ENCODE data around the gene NTN4.
"Not testable (repeated sequence)": the region's sequence is repeated elsewhere in the genome, so short reads cannot be mapped to it uniquely, and the experiment has no call there.

The NTN4 gene

GRCh38 chr12:95694136-95694535 is 96.4 kb downstream of the NTN4 start:
- Histone ChIP-seq H3K4me1 (ENCODE audit: control insufficient read depth in 1 of 2, insufficient read depth in 2 of 2, low read length in 2 of 2) (no peaks in the 10 kb centered on the region), H3K9me3 (ENCODE audit: control insufficient read depth in 1 of 2, low read length in 2 of 2) (no peaks in the 10 kb centered on the region), H3K4me3 (ENCODE audit: low read depth in 1 of 2, low read length in 2 of 2) (no peak overlapping the region), H3K9ac (ENCODE audit: low read depth in 1 of 2, low read length in 2 of 2) (no peak overlapping the region), H3K27me3 (ENCODE audit: control insufficient read depth in 1 of 2, insufficient read depth in 2 of 2, low read length in 2 of 2) (no peaks in the 10 kb centered on the region), H3K36me3 (ENCODE audit: control insufficient read depth in 1 of 2, insufficient read depth in 2 of 2, low read length in 2 of 2) (no peaks in the 10 kb centered on the region), H3K27ac (ENCODE audit: low read depth, low read length) (no peak overlapping the region)

GRCh38 chr12:95693689-95694088 is 96.9 kb downstream of the NTN4 start:
- H3K9me3 ChIP-seq (ENCODE audit: control insufficient read depth in 1 of 2, low read length in 2 of 2) = no peaks in the 10 kb centered on the region
- H3K4me3 ChIP-seq (ENCODE audit: low read depth in 1 of 2, low read length in 2 of 2) = no peak overlapping the region
- H3K27ac ChIP-seq (ENCODE audit: low read depth, low read length) = no peak overlapping the region
- no peaks in the 10 kb centered on the region for H3K4me1 ChIP-seq (ENCODE audit: control insufficient read depth in 1 of 2, insufficient read depth in 2 of 2, low read length in 2 of 2)
- no peaks in the 10 kb centered on the region for H3K27me3 ChIP-seq (ENCODE audit: control insufficient read depth in 1 of 2, insufficient read depth in 2 of 2, low read length in 2 of 2)
- H3K9ac ChIP-seq (ENCODE audit: low read depth in 1 of 2, low read length in 2 of 2) = no peak overlapping the region
- H3K36me3 ChIP-seq (ENCODE audit: control insufficient read depth in 1 of 2, insufficient read depth in 2 of 2, low read length in 2 of 2) = no peaks in the 10 kb centered on the region

- no peaks in the 10 kb centered on the region for H3K4me1 ChIP-seq (ENCODE audit: control insufficient read depth in 1 of 2, insufficient read depth in 2 of 2, low read length in 2 of 2)
- no peaks in the 10 kb centered on the region for H3K36me3 ChIP-seq (ENCODE audit: control insufficient read depth in 1 of 2, insufficient read depth in 2 of 2, low read length in 2 of 2)
- H3K27ac ChIP-seq (ENCODE audit: low read depth, low read length) = no peak overlapping the region
- H3K4me3 ChIP-seq (ENCODE audit: low read depth in 1 of 2, low read length in 2 of 2) = no peak overlapping the region
- H3K9ac ChIP-seq (ENCODE audit: low read depth in 1 of 2, low read length in 2 of 2) = no peak overlapping the region
- H3K27me3 ChIP-seq (ENCODE audit: control insufficient read depth in 1 of 2, insufficient read depth in 2 of 2, low read length in 2 of 2) = no peaks in the 10 kb centered on the region
- no peaks in the 10 kb centered on the region for H3K9me3 ChIP-seq (ENCODE audit: control insufficient read depth in 1 of 2, low read length in 2 of 2)
These were observed 99.5 kb downstream of the NTN4 start for GRCh38 chr12:95690861-95691635.

- Histone ChIP-seq H3K4me3 (ENCODE audit: low read depth in 1 of 2, low read length in 2 of 2) (no peak overlapping the region), H3K27me3 (ENCODE audit: control insufficient read depth in 1 of 2, insufficient read depth in 2 of 2, low read length in 2 of 2) (no peaks in the 10 kb centered on the region), H3K9me3 (ENCODE audit: control insufficient read depth in 1 of 2, low read length in 2 of 2) (no peaks in the 10 kb centered on the region), H3K36me3 (ENCODE audit: control insufficient read depth in 1 of 2, insufficient read depth in 2 of 2, low read length in 2 of 2) (no peaks in the 10 kb centered on the region), H3K27ac (ENCODE audit: low read depth, low read length) (no peak overlapping the region), H3K9ac (ENCODE audit: low read depth in 1 of 2, low read length in 2 of 2) (no peak overlapping the region), H3K4me1 (ENCODE audit: control insufficient read depth in 1 of 2, insufficient read depth in 2 of 2, low read length in 2 of 2) (no peaks in the 10 kb centered on the region)
These were observed 102.6 kb downstream of the NTN4 start for GRCh38 chr12:95687937-95688336.

- Histone ChIP-seq H3K27me3 (ENCODE audit: control insufficient read depth in 1 of 2, insufficient read depth in 2 of 2, low read length in 2 of 2) (no peaks in the 10 kb centered on the region), H3K4me3 (ENCODE audit: low read depth in 1 of 2, low read length in 2 of 2) (no peak overlapping the region), H3K4me1 (ENCODE audit: control insufficient read depth in 1 of 2, insufficient read depth in 2 of 2, low read length in 2 of 2) (no peaks in the 10 kb centered on the region), H3K9ac (ENCODE audit: low read depth in 1 of 2, low read length in 2 of 2) (no peak overlapping the region), H3K27ac (ENCODE audit: low read depth, low read length) (no peak overlapping the region), H3K36me3 (ENCODE audit: control insufficient read depth in 1 of 2, insufficient read depth in 2 of 2, low read length in 2 of 2) (no peaks in the 10 kb centered on the region), H3K9me3 (ENCODE audit: control insufficient read depth in 1 of 2, low read length in 2 of 2) (no peaks in the 10 kb centered on the region)
These were observed 107.1 kb downstream of the NTN4 start for GRCh38 chr12:95683418-95683817.

- H3K36me3 ChIP-seq (ENCODE audit: control insufficient read depth in 1 of 2, insufficient read depth in 2 of 2, low read length in 2 of 2) = no peaks in the 10 kb centered on the region
- H3K4me3 ChIP-seq (ENCODE audit: low read depth in 1 of 2, low read length in 2 of 2) = no peak overlapping the region
- H3K9me3 ChIP-seq (ENCODE audit: control insufficient read depth in 1 of 2, low read length in 2 of 2) = no peaks in the 10 kb centered on the region
- no peak overlapping the region for H3K27ac ChIP-seq (ENCODE audit: low read depth, low read length)
- H3K9ac ChIP-seq (ENCODE audit: low read depth in 1 of 2, low read length in 2 of 2) = no peak overlapping the region
- no peaks in the 10 kb centered on the region for H3K4me1 ChIP-seq (ENCODE audit: control insufficient read depth in 1 of 2, insufficient read depth in 2 of 2, low read length in 2 of 2)
- H3K27me3 ChIP-seq (ENCODE audit: control insufficient read depth in 1 of 2, insufficient read depth in 2 of 2, low read length in 2 of 2) = no peaks in the 10 kb centered on the region
These were observed 109.3 kb downstream of the NTN4 start for GRCh38 chr12:95681210-95681765.

- Histone ChIP-seq H3K36me3 (ENCODE audit: control insufficient read depth in 1 of 2, insufficient read depth in 2 of 2, low read length in 2 of 2) (no peaks in the 10 kb centered on the region), H3K4me1 (ENCODE audit: control insufficient read depth in 1 of 2, insufficient read depth in 2 of 2, low read length in 2 of 2) (peaks cover 0 to 2% of the 10 kb centered on the region in 2 donors), H3K27me3 (ENCODE audit: control insufficient read depth in 1 of 2, insufficient read depth in 2 of 2, low read length in 2 of 2) (no peaks in the 10 kb centered on the region), H3K9ac (ENCODE audit: low read depth in 1 of 2, low read length in 2 of 2) (no peak overlapping the region), H3K4me3 (ENCODE audit: low read depth in 1 of 2, low read length in 2 of 2) (no peak overlapping the region), H3K27ac (ENCODE audit: low read depth, low read length) (no peak overlapping the region), H3K9me3 (ENCODE audit: control insufficient read depth in 1 of 2, low read length in 2 of 2) (no peaks in the 10 kb centered on the region)
These were observed 111.9 kb downstream of the NTN4 start for GRCh38 chr12:95678684-95679083.

GRCh38 chr12:95677782-95678181 is 112.8 kb downstream of the NTN4 start:
- not testable (repeated sequence) for H3K27ac ChIP-seq (ENCODE audit: low read depth, low read length); H3K9me3 ChIP-seq (ENCODE audit: control insufficient read depth in 1 of 2, low read length in 2 of 2); H3K4me1 ChIP-seq (ENCODE audit: control insufficient read depth in 1 of 2, insufficient read depth in 2 of 2, low read length in 2 of 2); H3K9ac ChIP-seq (ENCODE audit: low read depth in 1 of 2, low read length in 2 of 2); H3K4me3 ChIP-seq (ENCODE audit: low read depth in 1 of 2, low read length in 2 of 2); H3K36me3 ChIP-seq (ENCODE audit: control insufficient read depth in 1 of 2, insufficient read depth in 2 of 2, low read length in 2 of 2); H3K27me3 ChIP-seq (ENCODE audit: control insufficient read depth in 1 of 2, insufficient read depth in 2 of 2, low read length in 2 of 2)

GRCh38 chr12:95674631-95675030 is 115.9 kb downstream of the NTN4 start:
- H3K4me1 ChIP-seq (ENCODE audit: control insufficient read depth in 1 of 2, insufficient read depth in 2 of 2, low read length in 2 of 2) = peaks cover 0 to 2% of the 10 kb centered on the region in 2 donors
- H3K9ac ChIP-seq (ENCODE audit: low read depth in 1 of 2, low read length in 2 of 2) = no peak overlapping the region
- no peaks in the 10 kb centered on the region for H3K9me3 ChIP-seq (ENCODE audit: control insufficient read depth in 1 of 2, low read length in 2 of 2)
- no peaks in the 10 kb centered on the region for H3K36me3 ChIP-seq (ENCODE audit: control insufficient read depth in 1 of 2, insufficient read depth in 2 of 2, low read length in 2 of 2)
- no peak overlapping the region for H3K27ac ChIP-seq (ENCODE audit: low read depth, low read length)
- H3K27me3 ChIP-seq (ENCODE audit: control insufficient read depth in 1 of 2, insufficient read depth in 2 of 2, low read length in 2 of 2) = no peaks in the 10 kb centered on the region
- no peak overlapping the region for H3K4me3 ChIP-seq (ENCODE audit: low read depth in 1 of 2, low read length in 2 of 2)

GRCh38 chr12:95674163-95674562 is 116.4 kb downstream of the NTN4 start:
- no peak overlapping the region for H3K4me3 ChIP-seq (ENCODE audit: low read depth in 1 of 2, low read length in 2 of 2)
- no peaks in the 10 kb centered on the region for H3K27me3 ChIP-seq (ENCODE audit: control insufficient read depth in 1 of 2, insufficient read depth in 2 of 2, low read length in 2 of 2)
- H3K36me3 ChIP-seq (ENCODE audit: control insufficient read depth in 1 of 2, insufficient read depth in 2 of 2, low read length in 2 of 2) = no peaks in the 10 kb centered on the region
- H3K4me1 ChIP-seq (ENCODE audit: control insufficient read depth in 1 of 2, insufficient read depth in 2 of 2, low read length in 2 of 2) = peaks cover 0 to 2% of the 10 kb centered on the region in 2 donors
- H3K9me3 ChIP-seq (ENCODE audit: control insufficient read depth in 1 of 2, low read length in 2 of 2) = no peaks in the 10 kb centered on the region
- no peak overlapping the region for H3K27ac ChIP-seq (ENCODE audit: low read depth, low read length)
- H3K9ac ChIP-seq (ENCODE audit: low read depth in 1 of 2, low read length in 2 of 2) = no peak overlapping the region

Data from duodenal mucosa (tissue), 2 donors.